Fibroblast of upper back skin (primary cell): ENCODE results near the gene SLC1A3.

ENCODE experiments used
- DNase-seq: peaks from one replicate; pipeline ENCODE4 v3.0.0-alpha.2; 2013

SLC1A3 gene

DNA sequence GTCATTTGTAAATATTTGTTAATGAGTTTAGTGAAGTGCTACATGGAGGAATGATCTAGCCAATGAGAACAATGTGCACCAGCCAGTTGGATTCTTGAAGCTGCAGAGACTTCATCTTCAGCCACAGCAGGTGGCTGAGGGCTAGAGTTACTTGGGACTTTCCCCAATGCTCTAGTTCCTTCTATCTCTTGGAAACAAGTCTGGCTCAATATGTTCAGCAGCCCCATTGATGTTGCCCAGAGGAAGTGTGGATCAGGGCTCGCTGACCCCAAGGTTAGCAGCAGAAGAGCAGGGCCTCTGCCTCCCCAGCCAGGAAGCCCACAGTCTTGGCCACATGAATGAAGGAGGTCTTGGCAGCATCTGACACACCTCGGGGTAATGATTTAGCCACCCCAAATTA is 117.5 kb downstream of the SLC1A3 start:
- DNase-seq, result no peak

GRCh38 chr5:36724467-36725332 is 118.3 kb downstream of the SLC1A3 start:
- no peak for DNase-seq

DNA sequence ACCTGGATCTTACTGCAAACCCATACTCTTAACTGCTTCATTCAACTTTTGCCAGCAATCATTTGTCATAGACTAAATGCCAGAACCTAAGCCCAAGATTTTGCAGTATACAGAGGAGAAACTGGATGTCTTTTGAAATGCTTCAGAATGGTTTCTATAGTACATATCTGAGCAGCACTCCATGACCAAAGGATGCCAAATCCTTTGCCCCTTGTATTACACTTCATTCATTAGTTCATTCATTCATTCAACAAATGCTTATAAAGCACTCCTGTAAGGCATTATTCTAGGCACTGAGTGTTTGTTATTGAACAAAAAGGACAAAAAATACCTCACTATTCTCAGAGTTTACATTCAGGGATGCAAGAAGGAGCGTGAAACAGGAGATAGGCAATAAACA is 119.9 kb downstream of the SLC1A3 start:
- no peak for DNase-seq

DNA sequence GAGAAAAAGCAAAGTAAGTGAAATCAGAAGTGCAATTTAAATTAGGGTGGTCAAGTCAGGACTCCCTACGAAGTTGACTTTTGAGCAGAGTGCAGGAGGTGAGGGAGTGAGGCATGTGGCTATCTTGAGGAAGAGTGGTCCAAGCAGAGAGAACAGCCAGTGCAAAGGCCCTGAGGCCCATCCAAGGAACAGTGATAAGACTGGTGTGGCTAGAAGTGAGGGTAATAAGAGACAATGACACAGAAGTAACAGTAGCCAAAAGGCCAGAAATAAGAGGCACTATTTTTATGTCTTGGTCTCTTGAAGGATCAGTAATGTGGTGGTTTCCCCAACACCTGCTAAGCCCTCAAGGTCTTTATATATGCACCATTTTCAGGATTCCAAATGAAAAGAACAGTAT is 120.4 kb downstream of the SLC1A3 start:
- DNase-seq, result no peak

DNA sequence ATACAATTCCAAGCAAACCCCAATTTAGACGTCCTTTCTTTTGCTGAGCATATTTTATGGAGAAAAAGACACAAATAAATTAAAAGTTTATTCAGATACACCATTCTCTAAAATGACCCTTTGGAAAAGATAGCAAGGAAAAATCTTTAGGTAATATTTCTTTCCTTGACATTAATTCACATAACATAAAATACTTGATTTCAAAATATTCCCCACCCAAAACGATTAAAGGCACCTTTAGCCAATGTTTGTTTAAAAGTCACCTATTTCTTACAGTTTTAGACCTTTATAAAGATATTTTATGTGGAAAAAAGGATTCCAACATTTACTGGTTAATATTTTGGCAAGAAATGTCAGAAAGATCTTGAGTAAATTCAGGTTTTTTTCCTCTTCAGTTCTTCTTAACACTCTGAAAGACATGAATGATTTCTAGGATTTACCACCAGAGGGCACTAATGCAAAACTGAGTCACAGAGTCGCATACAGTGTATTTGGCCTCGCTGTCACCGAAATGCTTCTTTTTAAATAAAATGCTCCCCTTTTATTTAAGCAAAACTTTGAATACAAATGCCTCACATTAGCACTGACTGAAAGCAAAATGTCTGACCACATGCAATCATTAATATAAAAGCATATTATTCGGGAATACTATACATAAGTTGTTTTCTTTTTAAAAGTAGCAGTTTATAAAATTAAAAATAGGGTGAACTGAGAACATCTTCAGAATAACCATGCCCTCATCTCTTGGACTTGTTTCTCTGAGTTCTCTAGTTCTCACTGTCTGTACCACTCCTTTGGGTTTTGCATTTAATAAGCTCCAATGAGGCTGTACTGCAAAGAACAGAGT is 122.5 kb downstream of the SLC1A3 start:
- peak; percentile 67 for DNase-seq

DNA sequence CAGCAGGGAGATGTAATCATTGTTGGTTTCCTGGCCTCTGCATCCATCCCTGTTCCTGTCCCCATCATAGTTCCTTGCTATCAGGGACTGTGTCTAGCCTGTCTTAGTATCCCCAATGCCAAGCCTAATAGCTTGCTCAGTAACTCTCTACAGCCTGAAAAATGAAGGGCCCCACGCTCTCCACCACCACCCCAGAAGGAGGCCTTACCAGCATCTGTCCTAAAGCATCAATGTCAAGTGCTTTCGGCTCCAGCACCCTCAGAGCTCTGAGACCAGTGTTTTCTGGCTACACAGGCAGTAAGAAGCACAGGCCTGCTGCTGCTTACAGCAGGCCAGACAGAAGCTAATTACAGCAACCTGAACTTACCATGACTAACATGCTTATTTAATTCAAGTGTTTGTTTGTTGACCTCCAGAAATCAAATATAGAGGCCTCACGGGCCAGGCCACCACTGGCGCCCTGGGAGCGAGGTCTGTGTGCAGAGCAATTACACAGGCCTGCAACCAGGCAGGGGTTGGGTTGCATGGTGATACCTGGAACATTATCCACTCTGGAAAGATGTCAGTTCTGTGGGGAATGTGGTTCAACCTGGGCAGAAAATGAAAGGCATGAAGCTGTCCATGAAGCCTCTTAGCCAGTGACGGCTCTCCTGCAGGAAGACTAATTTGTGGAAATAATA is 124.3 kb downstream of the SLC1A3 start:
- DNase-seq, result no peak

- no peak for DNase-seq
Measured at GRCh38 chr5:36733183-36733582, 126.8 kb downstream of the SLC1A3 start.

- DNase-seq, result peak; percentile 22
Measured at GRCh38 chr5:36734422-36734821, 128.0 kb downstream of the SLC1A3 start.

DNA sequence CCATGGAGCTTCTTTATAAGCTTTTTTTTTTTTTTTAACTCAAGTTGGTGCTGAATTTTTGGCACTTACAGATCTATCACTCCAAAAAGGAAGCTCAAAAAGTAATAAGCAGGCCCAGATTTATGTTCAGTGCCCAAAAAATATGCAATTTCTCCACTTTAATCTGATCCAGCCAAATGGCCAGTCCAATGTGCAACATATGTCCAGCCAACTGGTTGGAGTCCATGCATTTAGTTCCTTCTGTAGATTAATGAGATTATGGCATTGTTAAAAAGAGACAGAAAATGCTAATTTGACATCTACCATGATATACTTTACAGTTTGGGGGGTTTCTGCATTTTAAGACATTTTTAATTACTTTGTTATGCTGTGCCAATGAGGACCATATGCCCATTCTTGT is 129.5 kb downstream of the SLC1A3 start:
- DNase-seq, result no peak
